ENCODE measurements around the gene GREB1L.

Gene GREB1L

DNA sequence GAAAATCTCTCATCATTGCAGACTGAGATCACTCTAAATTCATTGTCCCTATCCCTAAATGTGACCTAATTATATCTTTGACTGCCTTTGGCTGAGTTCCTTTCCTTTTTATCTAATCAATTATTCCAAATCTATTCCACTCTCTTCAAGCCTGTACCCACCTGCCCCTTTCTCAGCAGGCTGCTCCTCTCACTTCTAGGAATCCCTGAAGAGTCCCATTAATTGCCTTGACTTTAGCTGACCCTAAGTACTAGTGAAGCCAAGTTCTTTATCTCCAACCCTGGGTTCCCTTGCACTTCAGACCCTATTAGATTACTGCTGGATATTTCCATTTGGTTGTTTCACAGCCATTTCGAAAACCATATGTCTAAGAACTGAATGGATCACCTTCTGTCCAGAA is 102.8 kb downstream of the GREB1L start:
- Histone ChIP-seq H3K4me1 (no peaks in the 10 kb centered on the region), H3K36me3 (no peaks in the 10 kb centered on the region), H3K4me3 (ENCODE audit: low read depth, low read length) (no peak overlapping the region), H3K9me3 (no peaks in the 10 kb centered on the region), H3K27me3 (no peaks in the 10 kb centered on the region)
- no peak for TF ChIP-seq CTCF (IDR thresholded peaks at IDR 0.05; ENCODE audit: low read depth, low read length)
- DNase-seq: no peak

- Histone ChIP-seq H3K36me3 (no peaks in the 10 kb centered on the region), H3K4me1 (no peaks in the 10 kb centered on the region), H3K27me3 (no peaks in the 10 kb centered on the region), H3K4me3 (ENCODE audit: low read depth, low read length) (no peak overlapping the region), H3K9me3 (no peaks in the 10 kb centered on the region)
- DNase-seq: no peak
- TF ChIP-seq CTCF (IDR thresholded peaks at IDR 0.05; ENCODE audit: low read depth, low read length): no peak
Observed at GRCh38 chr18:21345840-21346239, 103.8 kb downstream of the GREB1L start.

GRCh38 chr18:21359746-21360145 is 117.7 kb downstream of the GREB1L start:
- Histone ChIP-seq H3K9me3 (no peaks in the 10 kb centered on the region), H3K4me3 (ENCODE audit: low read depth, low read length) (no peak overlapping the region), H3K27me3 (no peaks in the 10 kb centered on the region), H3K36me3 (no peaks in the 10 kb centered on the region), H3K4me1 (no peaks in the 10 kb centered on the region)
- TF ChIP-seq CTCF (IDR thresholded peaks at IDR 0.05; ENCODE audit: low read depth, low read length): no peak
- no peak for DNase-seq

- TF ChIP-seq CTCF (IDR thresholded peaks at IDR 0.05; ENCODE audit: low read depth, low read length): no peak
- Histone ChIP-seq H3K4me3 (ENCODE audit: low read depth, low read length) (no peak overlapping the region), H3K36me3 (no peaks in the 10 kb centered on the region), H3K9me3 (no peaks in the 10 kb centered on the region), H3K27me3 (no peaks in the 10 kb centered on the region), H3K4me1 (no peaks in the 10 kb centered on the region)
- DNase-seq: no peak
Observed at GRCh38 chr18:21361307-21361880, 119.4 kb downstream of the GREB1L start.

DNA sequence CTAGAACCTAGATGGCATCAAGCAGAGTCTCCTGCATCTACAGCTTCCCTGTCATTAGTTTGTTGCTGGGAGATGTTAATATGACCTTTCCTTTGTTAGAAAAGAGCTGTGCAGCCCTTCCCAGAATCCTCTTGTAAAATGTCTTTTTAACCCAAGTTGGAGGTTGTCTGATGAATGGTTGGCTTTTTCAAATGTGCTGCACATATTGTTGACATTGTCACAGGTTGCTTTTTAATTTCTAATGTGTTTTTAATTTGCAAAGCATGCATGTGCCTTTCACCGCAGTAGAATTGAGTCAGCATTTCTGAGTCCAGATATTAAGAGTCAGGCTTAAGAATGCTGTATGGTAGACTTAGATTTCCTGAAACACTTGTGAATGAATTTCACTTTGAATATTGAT is 120.8 kb downstream of the GREB1L start:
- H3K4me3 ChIP-seq (ENCODE audit: low read depth, low read length): no peak overlapping the region
- TF ChIP-seq CTCF (IDR thresholded peaks at IDR 0.05; ENCODE audit: low read depth, low read length): no peak
- no peak for DNase-seq
- H3K27me3 ChIP-seq: no peaks in the 10 kb centered on the region
- no peaks in the 10 kb centered on the region for H3K36me3 ChIP-seq
- no peaks in the 10 kb centered on the region for H3K4me1 ChIP-seq
- H3K9me3 ChIP-seq: no peaks in the 10 kb centered on the region

- Histone ChIP-seq H3K4me3 (ENCODE audit: low read depth, low read length) (no peak overlapping the region), H3K36me3 (no peaks in the 10 kb centered on the region), H3K4me1 (no peaks in the 10 kb centered on the region), H3K27me3 (no peaks in the 10 kb centered on the region), H3K9me3 (no peaks in the 10 kb centered on the region)
- no peak for TF ChIP-seq CTCF (IDR thresholded peaks at IDR 0.05; ENCODE audit: low read depth, low read length)
- DNase-seq: no peak
Observed at GRCh38 chr18:21363348-21363747, 121.3 kb downstream of the GREB1L start.

All from BE2C (cell line).